NCI-H345 treated with DMSO at 0.1 percent for 48 hours (cell line): ENCODE results near the gene LMF1.

Source experiments
- DNase-seq: peaks from one replicate; lab custom pipeline; 2025; ENCODE audit not compliant: unreplicated experiment; lab: John Stamatoyannopoulos, UW

The LMF1 gene

GRCh38 chr16:986411-986810 is 15.6 kb upstream of the LMF1 start:
- no peak for DNase-seq

DNA sequence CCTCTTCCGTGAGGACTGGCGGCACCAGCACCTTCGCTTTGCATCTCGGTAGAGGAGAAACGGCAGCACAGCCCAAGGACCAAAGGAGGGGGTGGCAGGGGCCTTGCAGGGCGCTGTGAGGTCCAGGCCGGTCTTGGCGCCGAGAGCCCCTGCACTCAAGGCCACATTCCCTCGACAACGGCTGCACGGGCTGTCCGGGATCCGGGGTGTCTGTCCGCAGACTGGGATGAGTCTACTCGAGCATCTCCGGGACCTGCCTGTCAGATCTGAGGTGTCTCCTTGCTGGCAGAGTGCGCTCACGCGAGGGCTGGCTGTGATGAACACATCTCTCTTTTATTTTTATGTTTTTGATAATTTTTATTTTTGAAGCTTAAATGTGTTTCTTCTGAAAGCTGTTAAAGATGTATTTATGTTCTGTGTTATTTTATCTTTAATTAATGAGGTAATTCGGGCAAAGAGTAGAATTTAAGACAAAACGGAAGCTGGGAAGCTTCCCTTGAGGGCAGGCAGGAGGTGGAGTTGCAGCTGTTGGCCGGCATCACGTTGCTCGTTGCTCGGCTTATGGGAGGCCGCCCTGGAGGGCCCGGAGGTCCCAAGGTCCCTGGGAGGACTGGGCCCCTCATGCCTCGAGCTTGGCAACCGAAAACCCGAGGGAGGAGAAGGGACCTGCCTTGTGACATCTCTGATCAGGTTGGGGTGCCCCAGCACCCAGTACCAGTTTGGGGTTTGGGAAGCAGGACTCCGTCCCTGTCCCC is 15.0 kb upstream of the LMF1 start:
- no peak for DNase-seq

GRCh38 chr16:984736-985636 is 14.2 kb upstream of the LMF1 start:
- no peak for DNase-seq

GRCh38 chr16:984121-984694 is 13.4 kb upstream of the LMF1 start:
- no peak for DNase-seq

DNA sequence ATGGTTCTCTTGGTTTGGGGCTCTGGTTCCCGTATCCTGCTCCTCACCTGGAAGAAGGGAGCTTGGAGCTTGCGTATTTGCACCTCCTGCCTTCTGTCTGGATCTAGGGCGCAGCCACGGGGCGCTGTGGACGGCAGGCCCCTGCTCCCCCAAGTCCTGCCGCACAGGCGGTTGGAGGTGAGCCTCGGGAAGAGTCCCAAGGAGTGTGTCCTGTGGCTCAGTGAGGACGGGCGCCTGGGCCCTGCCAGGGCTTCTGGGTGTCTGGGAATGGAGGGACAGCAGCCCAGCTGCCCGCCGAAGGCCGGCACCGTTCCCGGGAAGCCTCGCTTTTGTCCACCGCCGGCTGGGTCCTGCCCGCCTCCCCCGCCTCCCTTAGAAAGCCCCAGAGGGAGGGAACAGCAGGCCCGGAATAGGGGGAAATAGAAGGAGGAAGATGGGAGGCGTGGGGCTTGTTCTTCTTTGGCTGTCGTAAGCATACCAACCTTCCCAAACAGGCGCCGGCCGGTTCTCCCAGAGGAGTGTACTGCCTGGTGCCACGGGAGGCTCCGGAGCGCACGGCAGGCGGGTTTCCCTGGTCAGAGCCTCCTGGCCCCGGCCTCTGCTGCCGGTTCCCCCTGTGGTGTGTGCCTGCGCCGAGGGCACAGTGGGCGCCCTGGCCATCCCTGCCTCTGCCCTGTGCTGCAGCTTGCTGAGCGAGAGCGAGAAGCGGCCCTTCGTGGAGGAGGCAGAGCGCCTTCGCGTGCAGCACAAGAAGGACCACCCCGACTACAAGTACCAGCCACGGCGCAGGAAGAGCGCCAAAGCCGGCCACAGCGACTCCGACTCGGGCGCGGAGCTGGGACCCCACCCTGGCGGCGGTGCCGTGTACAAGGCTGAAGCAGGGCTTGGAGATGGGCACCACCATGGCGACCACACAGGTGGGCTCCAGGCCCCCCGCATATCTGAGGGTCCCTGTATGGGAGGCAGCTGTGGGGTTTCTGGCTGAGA is 12.6 kb upstream of the LMF1 start:
- no peak for DNase-seq

DNA sequence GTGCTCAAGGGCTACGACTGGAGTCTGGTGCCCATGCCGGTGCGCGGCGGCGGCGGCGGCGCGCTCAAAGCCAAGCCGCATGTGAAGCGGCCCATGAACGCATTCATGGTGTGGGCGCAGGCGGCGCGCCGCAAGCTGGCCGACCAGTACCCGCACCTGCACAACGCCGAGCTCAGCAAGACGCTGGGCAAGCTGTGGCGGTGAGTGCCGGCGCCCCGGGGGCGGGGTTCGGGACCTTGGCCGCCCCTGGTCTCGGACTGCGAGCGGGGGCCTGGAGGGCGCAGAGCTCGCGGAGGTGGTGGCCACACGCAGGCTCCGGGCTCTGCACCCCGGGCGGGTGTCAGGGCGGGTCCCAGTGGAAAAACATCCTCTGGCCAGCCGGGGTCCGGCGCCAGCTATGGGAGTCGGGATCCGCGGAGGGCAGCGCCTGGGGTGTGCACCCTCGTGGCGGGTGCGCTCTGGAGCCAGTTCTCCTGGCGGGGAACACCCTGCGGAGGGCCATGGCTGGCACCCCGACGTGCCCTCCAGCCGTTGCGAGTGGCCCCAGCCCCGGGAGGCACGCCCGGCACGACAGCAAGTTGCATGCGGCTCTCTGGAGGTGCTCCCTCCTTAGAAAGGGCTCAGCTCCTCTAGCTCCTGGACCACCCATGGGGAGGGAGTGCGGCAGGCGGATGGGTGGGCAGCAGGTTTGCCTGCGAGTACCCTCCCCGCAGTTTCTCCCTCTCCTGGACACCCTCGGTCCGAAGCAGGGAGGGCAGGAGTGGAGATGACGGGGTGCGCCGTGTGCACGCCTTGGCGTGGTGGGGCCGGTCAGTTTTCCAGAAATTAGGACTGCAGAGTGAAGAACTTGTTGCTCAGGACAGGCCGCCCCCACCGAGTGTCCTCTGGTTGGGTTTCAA is 11.6 kb upstream of the LMF1 start:
- DNase-seq = no peak

DNA sequence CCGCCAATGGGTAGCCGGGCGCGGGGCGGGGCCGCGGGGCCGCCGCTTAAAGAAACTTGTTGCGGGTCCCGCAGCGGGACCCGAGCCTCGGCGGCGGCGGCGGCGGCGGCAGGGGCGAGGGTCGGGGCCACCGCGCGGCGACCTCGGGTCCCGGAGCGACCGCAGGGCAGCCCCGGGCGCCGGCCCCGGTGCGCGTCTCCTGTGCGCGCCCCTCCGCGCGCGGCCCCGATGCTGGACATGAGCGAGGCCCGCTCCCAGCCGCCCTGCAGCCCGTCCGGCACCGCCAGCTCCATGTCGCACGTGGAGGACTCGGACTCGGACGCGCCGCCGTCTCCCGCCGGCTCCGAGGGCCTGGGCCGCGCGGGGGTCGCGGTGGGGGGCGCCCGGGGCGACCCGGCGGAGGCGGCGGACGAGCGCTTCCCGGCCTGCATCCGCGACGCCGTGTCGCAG is 10.9 kb upstream of the LMF1 start, which contains the start of gene SOX8:
TSS of gene SOX8 (plus strand) at position 76 of the 450 bp plus-strand sequence. CDS start at position 229, 153 bp downstream.
- no peak for DNase-seq

GRCh38 chr16:980595-980854 is 9.7 kb upstream of the LMF1 start:
- DNase-seq = no peak

GRCh38 chr16:979859-980594 is 9.2 kb upstream of the LMF1 start:
- no peak for DNase-seq

DNA sequence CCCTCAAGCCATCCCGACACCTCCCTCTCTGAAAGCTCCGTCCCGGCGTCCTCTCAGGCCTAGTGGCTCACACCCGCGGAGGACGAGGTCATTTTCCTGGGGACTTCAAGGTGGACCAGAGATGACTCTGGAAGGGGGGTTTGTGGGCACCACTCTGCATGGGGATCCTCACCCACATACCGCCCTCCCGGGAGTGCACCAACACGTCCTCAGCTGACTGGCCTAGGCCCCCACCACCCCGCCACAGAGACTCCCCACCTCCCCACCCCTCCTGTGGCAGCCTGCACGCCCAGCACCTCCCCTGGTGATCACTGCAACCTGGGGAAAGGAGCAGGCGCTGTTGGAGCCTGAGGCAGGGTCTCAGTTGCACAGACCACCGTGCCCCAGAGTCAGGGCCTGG is 8.4 kb upstream of the LMF1 start:
- DNase-seq = no peak

- no peak for DNase-seq
These were observed 7.6 kb upstream of the LMF1 start for GRCh38 chr16:978403-978802.

DNA sequence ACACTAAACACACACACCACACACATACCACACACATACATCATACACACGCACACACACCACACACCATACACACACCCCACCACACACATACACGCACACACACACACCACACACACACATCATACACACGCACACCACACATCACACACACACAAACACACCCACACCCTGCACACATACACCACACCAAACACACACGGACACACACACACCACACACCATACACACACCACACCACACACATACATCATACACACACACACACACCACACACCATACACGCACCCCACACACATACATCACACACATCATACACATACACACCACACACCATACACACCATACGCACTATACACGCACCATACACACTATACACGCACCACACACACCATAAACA is 7.1 kb upstream of the LMF1 start:
- DNase-seq = no peak

- no peak for DNase-seq
These were observed 6.4 kb upstream of the LMF1 start for GRCh38 chr16:977081-977701.

- no peak for DNase-seq
These were observed 5.7 kb upstream of the LMF1 start for GRCh38 chr16:976389-976931.

GRCh38 chr16:975291-975690 is 4.5 kb upstream of the LMF1 start:
- DNase-seq = no peak

- DNase-seq = no peak
These were observed 4.0 kb upstream of the LMF1 start for GRCh38 chr16:974611-975261.

- no peak for DNase-seq
These were observed 3.3 kb upstream of the LMF1 start for GRCh38 chr16:974001-974601.
